HG03095 (cell line): ENCODE measurements around the gene CHST3.
"Not testable (repeated sequence)": the region's sequence is repeated elsewhere in the genome, so short reads cannot be mapped to it uniquely, and the experiment has no call there.

Source experiments
- ATAC-seq: cut with Tn5 transposase; IDR thresholded peaks from one replicate; pipeline ENCODE4 v1.9.1; 2021; ENCODE audit warnings: moderate library complexity; ENCODE audit not compliant: unreplicated experiment

CHST3 gene

GRCh38 chr10:71972746-71973695 is 8.8 kb downstream of the CHST3 start:
- no peak for ATAC-seq

GRCh38 chr10:71973777-71974488 is 9.7 kb downstream of the CHST3 start:
- ATAC-seq: no peak

- no peak for ATAC-seq
These were observed 10.4 kb downstream of the CHST3 start for GRCh38 chr10:71974489-71975021.

- no peak for ATAC-seq
These were observed 11.1 kb downstream of the CHST3 start for GRCh38 chr10:71975087-71975870.

GRCh38 chr10:71975871-71976725 is 11.9 kb downstream of the CHST3 start:
- no peak for ATAC-seq

- not testable (repeated sequence) for ATAC-seq
These were observed 13.4 kb downstream of the CHST3 start for GRCh38 chr10:71977614-71977903.

GRCh38 chr10:71978476-71978875 is 14.3 kb downstream of the CHST3 start:
- ATAC-seq: no peak

- ATAC-seq: no peak
These were observed 14.9 kb downstream of the CHST3 start for GRCh38 chr10:71978988-71979691.

GRCh38 chr10:71979692-71980062 is 15.5 kb downstream of the CHST3 start:
- no peak for ATAC-seq

- no peak for ATAC-seq
These were observed 16.2 kb downstream of the CHST3 start for GRCh38 chr10:71980181-71981014.

- no peak for ATAC-seq
These were observed 17.1 kb downstream of the CHST3 start for GRCh38 chr10:71981015-71981875.

GRCh38 chr10:71981876-71982230 is 17.7 kb downstream of the CHST3 start:
- ATAC-seq: no peak

GRCh38 chr10:71982269-71983178 is 18.3 kb downstream of the CHST3 start:
- ATAC-seq: no peak

GRCh38 chr10:71984126-71984808 is 20.1 kb downstream of the CHST3 start:
- no peak for ATAC-seq

GRCh38 chr10:71984809-71985388 is 20.7 kb downstream of the CHST3 start:
- ATAC-seq: no peak
